ENCODE measurements around the gene MXRA5.
"Not testable (repeated sequence)": the region's sequence is repeated elsewhere in the genome, so short reads cannot be mapped to it uniquely, and the experiment has no call there.

Gene MXRA5

GRCh38 chrX:3326681-3327080, 19.8 kb downstream of the MXRA5 start:
- no peak for DNase-seq (ENCODE audit: low read depth in 2 of 3, low spot score in 2 of 3)

GRCh38 chrX:3320471-3321046, 25.9 kb downstream of the MXRA5 start:
- DNase-seq (ENCODE audit: low read depth in 2 of 3, low spot score in 2 of 3), result no peak

GRCh38 chrX:3317191-3317718, 29.2 kb downstream of the MXRA5 start:
- no peak for DNase-seq (ENCODE audit: low read depth in 2 of 3, low spot score in 2 of 3)

GRCh38 chrX:3312109-3312508, 34.3 kb downstream of the MXRA5 start:
- no peak for DNase-seq (ENCODE audit: low read depth in 2 of 3, low spot score in 2 of 3)

GRCh38 chrX:3307881-3308280, 38.6 kb downstream of the MXRA5 start:
- no peak for DNase-seq (ENCODE audit: low read depth in 2 of 3, low spot score in 2 of 3)

GRCh38 chrX:3299636-3300035, 46.8 kb downstream of the MXRA5 start:
- no peak for DNase-seq (ENCODE audit: low read depth in 2 of 3, low spot score in 2 of 3)

GRCh38 chrX:3295731-3296130, 50.7 kb downstream of the MXRA5 start:
- no peak for DNase-seq (ENCODE audit: low read depth in 2 of 3, low spot score in 2 of 3)

GRCh38 chrX:3293251-3293650, 53.2 kb downstream of the MXRA5 start:
- DNase-seq (ENCODE audit: low read depth in 2 of 3, low spot score in 2 of 3), result no peak

GRCh38 chrX:3290561-3290960, 55.9 kb downstream of the MXRA5 start:
- DNase-seq (ENCODE audit: low read depth in 2 of 3, low spot score in 2 of 3), result no peak

- no peak for DNase-seq (ENCODE audit: low read depth in 2 of 3, low spot score in 2 of 3)
Observed at GRCh38 chrX:3286196-3286945, 60.1 kb downstream of the MXRA5 start.

- no peak for DNase-seq (ENCODE audit: low read depth in 2 of 3, low spot score in 2 of 3)
Observed at GRCh38 chrX:3280706-3281105, 65.7 kb downstream of the MXRA5 start.

GRCh38 chrX:3273668-3274067, 72.8 kb downstream of the MXRA5 start:
- not testable (repeated sequence) for DNase-seq (ENCODE audit: low read depth in 2 of 3, low spot score in 2 of 3)

GRCh38 chrX:3271834-3272186, 74.6 kb downstream of the MXRA5 start:
- no peak for DNase-seq (ENCODE audit: low read depth in 2 of 3, low spot score in 2 of 3)

- DNase-seq (ENCODE audit: low read depth in 2 of 3, low spot score in 2 of 3), result no peak
Observed at GRCh38 chrX:3271183-3271833, 75.1 kb downstream of the MXRA5 start.

- no peak for DNase-seq (ENCODE audit: low read depth in 2 of 3, low spot score in 2 of 3)
Observed at GRCh38 chrX:3268829-3269228, 77.6 kb downstream of the MXRA5 start.

- DNase-seq (ENCODE audit: low read depth in 2 of 3, low spot score in 2 of 3), result no peak
Observed at GRCh38 chrX:3263681-3264126, 82.7 kb downstream of the MXRA5 start.

- no peak for DNase-seq (ENCODE audit: low read depth in 2 of 3, low spot score in 2 of 3)
Observed at GRCh38 chrX:3262901-3263300, 83.6 kb downstream of the MXRA5 start.
